ENCODE measurements around the gene BAZ1B. TPM values are rescaled to one million over a fixed set of nuclear protein-coding genes. Genes with fewer than 3 reads are reported as not detected.

The BAZ1B gene
- total and polyA plus RNA-seq, 7 donors, result 15.7 to 50.6 (median 41.6) TPM

- ATAC-seq, result no peak
- Histone ChIP-seq H3K9me3 (no peaks in the 10 kb centered on the region), H3K27me3 (ENCODE audit: insufficient read depth in 3 of 3, low read length in 2 of 3) (no peaks in the 10 kb centered on the region), H3K36me3 (ENCODE audit: insufficient read depth in 1 of 2, low read depth in 1 of 2) (peaks cover 6 to 44% of the 10 kb centered on the region in 2 donors), H3K4me3 (no peak overlapping the region), H3K4me1 (peaks cover 36% of the 10 kb centered on the region), H3K27ac (peak overlapping the region; percentile 14)
- TF ChIP-seq CTCF (IDR thresholded peaks at IDR 0.05), result no peak
- no peak for DNase-seq
- intact Hi-C loops (cut with DNase I), result no loop called here
- 68 to 75% (median 71%) methylated on average over 5 of the region's 5 CpGs for WGBS, 3 donors
These were observed 3.6 kb downstream of the BAZ1B start for GRCh38 chr7:73518470-73518869.

GRCh38 chr7:73517241-73517995 is 4.7 kb downstream of the BAZ1B start:
- TF ChIP-seq CTCF (IDR thresholded peaks at IDR 0.05), result no peak
- no peak for ATAC-seq
- Histone ChIP-seq H3K36me3 (ENCODE audit: insufficient read depth in 1 of 2, low read depth in 1 of 2) (peaks cover 6 to 50% of the 10 kb centered on the region in 2 donors), H3K9me3 (no peaks in the 10 kb centered on the region), H3K27ac (peak overlapping the region; percentile 14), H3K4me1 (peaks cover 41% of the 10 kb centered on the region), H3K4me3 (no peak overlapping the region), H3K27me3 (ENCODE audit: insufficient read depth in 3 of 3, low read length in 2 of 3) (no peaks in the 10 kb centered on the region)
- intact Hi-C loops (cut with DNase I), result no loop called here
- 87 to 95% (median 94%) methylated on average over 6 of the region's 6 CpGs for WGBS, 3 donors
- no peak for DNase-seq

- no peak for TF ChIP-seq CTCF (IDR thresholded peaks at IDR 0.05)
- H3K4me1 ChIP-seq, result peaks cover 38% of the 10 kb centered on the region
- H3K36me3 ChIP-seq (ENCODE audit: insufficient read depth in 1 of 2, low read depth in 1 of 2), result peaks cover 6 to 60% of the 10 kb centered on the region in 2 donors
- intact Hi-C loops (cut with DNase I), result no loop called here
- no peak overlapping the region for H3K27ac ChIP-seq
- WGBS, 3 donors, result 92 to 97% (median 93%) methylated on average over 3 of the region's 3 CpGs
- H3K27me3 ChIP-seq (ENCODE audit: insufficient read depth in 3 of 3, low read length in 2 of 3), result no peaks in the 10 kb centered on the region
- DNase-seq (no peak), ATAC-seq (no peak)
- no peaks in the 10 kb centered on the region for H3K9me3 ChIP-seq
- H3K4me3 ChIP-seq, result no peak overlapping the region
These were observed 6.9 kb downstream of the BAZ1B start for GRCh38 chr7:73515178-73515577.

GRCh38 chr7:73512018-73512780 is 9.9 kb downstream of the BAZ1B start:
- no peak for ATAC-seq
- Histone ChIP-seq H3K9me3 (no peaks in the 10 kb centered on the region), H3K27me3 (ENCODE audit: insufficient read depth in 3 of 3, low read length in 2 of 3) (no peaks in the 10 kb centered on the region), H3K4me1 (peaks cover 12% of the 10 kb centered on the region), H3K27ac (no peak overlapping the region), H3K4me3 (no peak overlapping the region), H3K36me3 (ENCODE audit: insufficient read depth in 1 of 2, low read depth in 1 of 2) (peaks cover 10 to 83% of the 10 kb centered on the region in 2 donors)
- no peak for DNase-seq
- TF ChIP-seq CTCF (IDR thresholded peaks at IDR 0.05), result no peak
- intact Hi-C loops (cut with DNase I), result no loop called here
- 74 to 78% (median 77%) methylated on average over 8 of the region's 8 CpGs for WGBS, 3 donors
